Ectodermal cell (in vitro differentiated cells): ENCODE results near the gene PTPN9.

Source experiments
- H3K27ac ChIP-seq: 2 replicates; pipeline ENCODE4 v1.7.0; 2013; ENCODE audit warnings: mild to moderate bottlenecking, low read depth, low read length; ENCODE audit not compliant: insufficient read depth, poor library complexity, severe bottlenecking
- H3K27me3 ChIP-seq: 2 replicates; pipeline ENCODE4 v1.7.0; 2013; ENCODE audit warnings: mild to moderate bottlenecking, low read length; ENCODE audit not compliant: insufficient read depth, control insufficient read depth, poor library complexity, severe bottlenecking
- H3K36me3 ChIP-seq: one replicate; pipeline ENCODE4 v1.7.0; 2013; ENCODE audit warnings: low read length; ENCODE audit not compliant: control insufficient read depth, insufficient read depth
- H3K4me1 ChIP-seq: one replicate; pipeline ENCODE4 v1.7.0; 2013; ENCODE audit warnings: low read length; ENCODE audit not compliant: control insufficient read depth, insufficient read depth
- H3K4me3 ChIP-seq: 2 replicates; pipeline ENCODE4 v1.7.0; 2013; ENCODE audit warnings: low read depth, low read length, control low read depth; ENCODE audit not compliant: insufficient read depth
- H3K9me3 ChIP-seq: 2 replicates; pipeline ENCODE4 v1.7.0; 2013; ENCODE audit warnings: mild to moderate bottlenecking, low read length, moderate library complexity; ENCODE audit not compliant: control insufficient read depth
- WGBS, 2 experiments: methylation state at CpG; one replicate each; pipeline ENCODE4 v1.1.7; 2013; ENCODE audit warnings: missing lambda C conversion rate in 2 of 2; 5-methylcytosine and 5-hydroxymethylcytosine counted together

The PTPN9 gene

DNA sequence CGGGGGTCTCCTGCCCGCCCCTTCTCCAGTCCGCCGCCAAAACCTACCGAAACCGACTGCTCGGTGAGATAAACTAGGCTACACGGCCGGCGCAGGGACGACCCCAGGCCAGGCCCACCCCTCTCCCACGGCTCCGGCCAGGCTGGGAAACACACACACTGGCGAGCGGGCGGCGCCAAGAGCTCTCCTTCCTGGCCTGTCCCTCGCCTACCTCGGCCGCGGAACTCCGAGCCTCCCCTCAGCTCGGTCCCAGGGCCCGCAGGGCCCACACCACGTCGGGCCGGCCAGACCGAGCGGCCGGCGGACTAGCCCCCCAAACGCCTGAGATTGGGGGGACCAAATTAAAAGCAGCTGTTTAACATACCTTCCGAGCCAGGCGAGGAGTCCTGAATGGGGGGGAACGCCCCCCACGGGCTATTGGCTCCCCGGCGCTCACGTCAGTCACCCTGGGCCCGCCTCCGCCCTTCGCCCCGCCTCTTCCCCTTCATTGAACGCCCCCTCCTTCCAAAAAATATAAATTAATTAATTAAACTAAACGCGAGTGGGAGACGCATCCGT is 123.6 kb downstream of the PTPN9 start:
- H3K27me3 ChIP-seq: no peaks in the 10 kb centered on the region
- WGBS, 2 experiments: 0% methylated on average over 47 to 48 of the region's 48 CpGs

DNA sequence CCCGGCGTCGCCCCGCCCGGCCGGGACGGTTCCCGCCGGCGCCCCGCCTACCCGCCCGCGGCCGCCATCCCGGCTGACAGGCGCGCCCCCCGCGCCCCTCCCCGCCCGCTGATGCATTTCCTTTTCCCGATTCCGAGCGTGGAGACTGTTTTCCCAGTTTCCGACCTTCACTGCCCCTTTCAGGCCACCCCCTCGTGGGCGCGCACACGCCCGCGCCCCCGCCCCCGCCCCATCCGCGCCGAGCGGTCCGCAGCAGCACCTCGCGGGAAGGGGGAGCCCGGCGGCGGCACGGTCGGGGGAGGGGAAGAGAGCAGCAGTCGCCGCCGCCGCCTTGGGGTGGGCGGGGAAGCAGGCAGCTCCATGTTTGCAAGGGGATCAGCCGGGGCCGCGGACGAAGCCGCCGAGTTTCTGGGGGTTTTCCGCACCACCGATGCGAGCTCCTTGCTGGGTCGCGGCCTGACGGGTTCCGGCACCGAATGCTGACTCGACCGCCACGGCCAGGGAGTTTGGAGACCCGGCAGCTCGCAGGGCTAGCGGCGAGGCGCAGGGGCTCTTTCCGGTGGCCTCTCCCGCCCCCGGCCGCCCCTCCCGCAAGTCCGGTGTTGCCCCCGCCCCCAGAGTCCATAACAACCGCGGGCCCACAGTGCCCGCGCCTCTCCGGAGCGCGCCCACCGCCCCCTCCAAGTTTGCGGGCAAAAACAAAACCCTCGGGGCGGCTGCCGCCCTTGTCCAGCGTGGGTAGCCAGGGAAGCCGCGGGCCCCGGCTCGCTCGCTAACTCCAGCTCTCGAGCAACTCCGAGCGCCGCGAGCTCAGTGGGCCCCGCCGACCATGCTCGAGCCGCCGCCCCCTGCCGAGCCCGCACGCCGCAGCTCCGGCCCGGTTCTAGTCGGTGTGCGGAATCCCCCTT is 124.4 kb downstream of the PTPN9 start:
- Histone ChIP-seq H3K4me1 (peaks cover 3% of the 10 kb centered on the region), H3K9me3 (no peaks in the 10 kb centered on the region), H3K27me3 (no peaks in the 10 kb centered on the region), H3K36me3 (no peaks in the 10 kb centered on the region), H3K4me3 (peak overlapping the region; percentile 85), H3K27ac (peak overlapping the region; percentile 52)
- WGBS, 2 experiments: 0% methylated on average over 116 of the region's 116 CpGs

More for the DNA sequence above, 123.6 kb downstream of the PTPN9 start:
- no peaks in the 10 kb centered on the region for H3K36me3 ChIP-seq
- H3K4me1 ChIP-seq: no peaks in the 10 kb centered on the region
- H3K4me3 ChIP-seq: peak overlapping the region; percentile 85
- peak overlapping the region; percentile 52 for H3K27ac ChIP-seq
- no peaks in the 10 kb centered on the region for H3K9me3 ChIP-seq

DNA sequence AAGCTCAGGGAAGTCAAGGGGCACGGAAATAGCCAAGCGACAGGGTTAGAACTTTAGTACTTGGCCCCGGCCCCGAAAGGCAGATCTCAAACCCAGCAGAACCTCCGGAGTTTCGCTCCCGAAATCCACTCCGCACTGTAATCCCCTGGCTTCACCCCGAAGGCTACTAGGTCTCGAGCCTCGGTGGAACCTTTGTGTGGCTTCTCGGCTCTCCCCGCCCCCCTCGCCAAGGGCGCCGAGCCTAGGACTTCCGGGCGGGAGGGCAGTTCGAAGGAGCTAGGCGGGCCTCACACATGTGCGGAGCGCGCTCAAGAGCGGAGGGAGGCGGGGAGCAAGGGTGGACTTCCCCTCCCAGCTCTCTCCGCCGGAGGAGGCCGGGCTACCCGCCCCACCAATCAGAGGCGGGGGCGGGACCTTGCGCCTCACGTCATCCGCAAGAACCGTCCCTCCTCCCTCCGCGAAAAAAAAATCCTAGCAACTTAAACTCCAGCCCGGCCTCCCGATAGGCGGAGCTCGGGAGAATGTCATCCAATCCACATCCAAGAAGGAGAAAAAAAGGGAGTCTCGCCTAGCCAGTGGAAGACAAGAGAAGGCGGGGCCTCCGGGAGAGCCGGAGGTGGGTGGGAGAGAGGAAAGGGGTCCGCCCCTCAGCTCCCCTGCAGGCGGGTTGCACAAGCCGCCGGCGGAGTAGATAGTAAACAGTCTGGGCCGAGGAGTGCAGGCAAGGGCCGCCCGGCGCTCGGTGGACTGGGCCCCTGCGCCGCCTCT is 125.2 kb downstream of the PTPN9 start:
- Histone ChIP-seq H3K36me3 (no peaks in the 10 kb centered on the region), H3K4me1 (peaks cover 3% of the 10 kb centered on the region), H3K4me3 (peak overlapping the region; percentile 85), H3K9me3 (no peaks in the 10 kb centered on the region), H3K27ac (peak overlapping the region; percentile 95), H3K27me3 (no peaks in the 10 kb centered on the region)
- WGBS, 2 experiments: 0% methylated on average over 57 of the region's 57 CpGs

DNA sequence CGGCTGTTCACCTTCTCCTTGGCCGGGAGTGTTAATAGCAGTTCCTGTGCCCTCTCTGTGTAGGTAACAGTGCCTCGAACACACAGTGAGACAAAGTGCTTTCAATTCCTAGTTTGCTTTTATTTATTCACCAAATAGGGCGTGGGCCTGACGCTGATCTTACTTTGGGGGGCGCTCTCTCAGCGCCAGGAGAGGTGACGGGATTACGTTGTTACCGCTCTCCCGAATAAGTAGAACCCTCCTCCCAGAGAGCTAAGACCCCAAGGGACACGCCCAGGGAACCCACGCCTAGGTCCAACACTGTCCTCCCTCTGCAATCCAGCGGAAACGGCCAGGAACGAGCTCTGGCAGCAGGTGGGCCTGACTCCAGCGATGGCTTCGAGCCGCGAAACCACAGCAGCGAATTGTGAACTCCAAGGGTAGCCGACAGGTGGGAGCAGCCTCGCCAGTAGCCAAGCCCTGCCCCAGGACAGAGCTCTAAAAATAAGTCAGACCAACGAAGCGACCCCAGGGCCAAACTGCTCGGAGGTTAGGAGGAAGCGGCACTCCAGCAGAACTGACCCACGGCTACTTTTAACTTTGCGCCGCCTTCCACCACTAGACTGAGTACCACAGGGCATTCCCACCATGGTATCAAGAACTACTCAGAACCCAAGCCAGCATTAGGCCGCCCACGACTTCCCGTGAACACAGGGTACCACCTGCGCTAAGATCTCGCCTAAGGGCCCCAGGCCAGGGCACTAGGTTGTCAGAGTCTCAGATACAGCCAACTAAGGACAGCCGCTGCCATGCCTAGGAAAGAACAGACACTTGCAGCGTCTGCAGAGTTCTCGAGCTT is 126.0 kb downstream of the PTPN9 start:
- no peaks in the 10 kb centered on the region for H3K36me3 ChIP-seq
- no peaks in the 10 kb centered on the region for H3K27me3 ChIP-seq
- peaks cover 3% of the 10 kb centered on the region for H3K4me1 ChIP-seq
- 1% methylated on average over 38 of the region's 38 CpGs for WGBS, 2 experiments
- peak overlapping the region; percentile 95 for H3K27ac ChIP-seq
- H3K9me3 ChIP-seq: no peaks in the 10 kb centered on the region
- peak overlapping the region; percentile 84 for H3K4me3 ChIP-seq

DNA sequence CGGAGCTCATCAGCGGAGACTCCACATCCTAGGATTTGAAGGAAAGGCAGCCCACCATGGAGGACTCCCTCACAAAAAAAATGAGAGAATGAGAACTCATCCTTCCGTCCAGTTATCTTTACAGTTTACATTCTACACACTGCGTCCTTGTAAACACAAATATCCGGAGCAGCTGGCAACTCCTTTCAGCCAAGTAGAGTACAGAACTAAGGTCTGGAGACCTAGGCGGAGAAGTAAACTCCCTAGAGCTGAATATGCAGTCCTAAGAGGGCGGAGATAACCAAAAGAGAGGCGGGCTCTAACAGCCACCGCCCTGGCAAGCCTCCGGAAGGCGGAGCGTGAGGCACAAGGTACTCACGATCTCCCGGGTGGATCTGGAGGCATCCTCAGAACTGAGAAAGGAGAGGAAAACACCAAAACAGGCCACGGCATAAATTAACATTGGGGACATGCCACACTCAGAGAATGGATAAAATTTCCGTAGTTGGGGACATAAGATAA is 126.7 kb downstream of the PTPN9 start:
- no peaks in the 10 kb centered on the region for H3K9me3 ChIP-seq
- peak overlapping the region; percentile 84 for H3K4me3 ChIP-seq
- H3K27ac ChIP-seq: peak overlapping the region; percentile 95
- H3K36me3 ChIP-seq: no peaks in the 10 kb centered on the region
- H3K4me1 ChIP-seq: peaks cover 3% of the 10 kb centered on the region
- H3K27me3 ChIP-seq: no peaks in the 10 kb centered on the region
- WGBS, 2 experiments: 0 to 1% methylated on average over 16 of the region's 16 CpGs

DNA sequence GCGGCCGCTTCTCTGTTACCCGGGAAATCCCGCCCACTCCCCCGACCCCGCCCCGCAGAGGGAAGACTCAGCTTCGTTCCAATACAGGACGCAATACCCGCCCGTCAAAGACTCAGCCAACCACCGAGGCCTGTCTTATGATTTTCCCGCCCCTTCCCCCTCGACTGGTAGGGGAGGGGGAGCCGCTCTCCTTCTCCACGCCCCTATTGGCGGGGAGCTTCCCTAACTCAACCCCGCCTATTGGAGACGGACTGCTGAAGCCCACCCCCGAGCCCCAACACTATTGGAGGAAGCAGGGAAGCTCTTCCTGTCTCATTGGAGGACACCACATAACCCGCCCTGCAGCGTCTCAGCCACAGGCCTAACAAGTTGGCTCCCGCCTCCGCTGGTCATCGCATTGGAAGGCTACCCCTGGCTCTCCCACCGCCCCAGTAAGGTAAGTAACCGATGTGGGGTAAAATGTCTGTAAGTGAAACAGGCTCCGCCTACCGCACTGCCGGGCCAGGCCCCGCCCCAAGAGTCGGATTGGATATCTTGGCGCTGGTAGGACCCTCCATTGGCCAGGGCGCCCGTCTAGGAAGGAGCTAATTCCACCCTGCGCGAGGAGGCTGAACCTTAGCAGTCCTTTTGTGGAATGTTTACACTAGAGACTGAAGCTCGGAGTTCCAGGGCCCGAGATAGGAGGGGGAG is 127.3 kb downstream of the PTPN9 start, which contains the start of gene SIN3A:
SIN3A (minus strand) TSS at position 17 of the 690 bp plus-strand sequence. CDS start 21,315 bp downstream, outside the sequence.
- 0% methylated on average over 36 to 39 of the region's 39 CpGs for WGBS, 2 experiments
- Histone ChIP-seq H3K4me1 (peaks cover 3% of the 10 kb centered on the region), H3K27ac (peak within 1 kb of the TSS; percentile 95), H3K9me3 (no peaks in the 10 kb centered on the region), H3K36me3 (no peaks in the 10 kb centered on the region), H3K4me3 (peak within 1 kb of the TSS; percentile 84), H3K27me3 (no peaks in the 10 kb centered on the region)

DNA sequence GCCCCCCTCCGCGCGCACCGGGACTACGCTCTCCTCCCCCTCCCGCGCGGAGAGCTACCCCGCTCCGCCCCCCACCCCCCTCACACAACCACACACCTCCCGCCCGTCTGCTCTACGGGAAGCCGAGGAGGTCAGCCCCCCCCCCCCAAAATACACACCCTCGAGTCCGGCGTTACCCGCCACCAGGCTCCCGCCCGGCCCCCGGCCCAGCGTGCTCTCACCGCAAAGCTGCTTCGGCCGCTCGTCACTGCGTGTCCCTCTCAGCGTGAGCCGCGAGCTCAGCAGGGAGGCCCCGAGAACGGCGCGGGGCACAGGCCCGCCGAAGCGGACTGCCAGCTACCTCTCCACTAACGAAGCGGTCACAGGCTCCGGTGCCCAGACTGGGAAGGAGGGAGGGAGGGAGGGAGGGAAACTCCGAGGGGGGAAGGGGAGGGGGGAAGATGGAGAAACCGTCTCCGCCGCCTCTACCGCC is 127.9 kb downstream of the PTPN9 start:
- Histone ChIP-seq H3K27ac (peak overlapping the region; percentile 92), H3K9me3 (no peaks in the 10 kb centered on the region), H3K4me1 (peaks cover 3% of the 10 kb centered on the region), H3K27me3 (no peaks in the 10 kb centered on the region), H3K36me3 (no peaks in the 10 kb centered on the region), H3K4me3 (peak overlapping the region; percentile 64)
- WGBS, 2 experiments: 0% methylated on average over 30 to 39 of the region's 45 CpGs

DNA sequence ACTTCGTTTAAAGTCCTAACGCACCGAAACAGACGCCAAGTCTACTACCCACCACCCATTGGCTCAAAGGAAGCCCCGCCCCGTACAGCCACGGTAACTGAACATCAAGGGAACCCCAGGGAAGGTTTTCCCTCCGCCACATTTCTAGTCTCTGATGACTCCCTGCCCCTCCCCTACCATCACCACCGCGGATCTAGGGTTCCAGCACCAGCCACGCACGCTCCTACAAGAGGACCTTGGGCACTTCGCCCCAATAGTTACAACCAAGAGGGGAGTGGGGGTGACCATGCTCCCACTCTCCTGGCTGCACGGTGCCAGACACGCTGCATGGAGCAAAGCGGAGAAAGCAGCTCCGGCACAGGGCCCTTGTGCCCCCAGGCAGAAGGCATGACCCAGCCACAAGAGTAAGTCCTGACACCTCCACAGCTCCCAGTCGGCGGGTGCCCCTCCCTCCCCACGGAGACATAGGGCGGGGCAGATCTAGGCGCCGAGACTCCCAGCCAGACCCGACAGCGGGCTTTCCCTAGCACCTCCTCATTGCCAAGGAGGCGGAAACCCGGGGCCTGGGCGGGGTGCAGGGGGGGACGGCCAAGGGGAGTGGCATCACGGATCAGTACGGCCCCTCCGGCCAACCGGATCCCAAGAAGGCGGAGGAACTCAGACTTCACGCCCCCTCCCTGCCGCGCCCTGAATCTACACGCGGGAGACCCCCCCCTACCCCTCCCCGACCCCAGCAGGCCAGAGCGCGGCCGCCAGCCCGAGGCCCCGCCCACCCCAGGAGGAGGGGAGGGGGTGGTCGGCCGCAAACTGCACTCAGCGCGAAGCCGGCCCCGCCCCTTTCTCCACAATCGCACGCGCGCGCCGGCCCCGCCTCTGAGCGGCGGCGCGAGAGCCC is 128.6 kb downstream of the PTPN9 start:
- WGBS, 2 experiments: 0 to 1% methylated on average over 59 to 61 of the region's 62 CpGs
- no peaks in the 10 kb centered on the region for H3K9me3 ChIP-seq
- no peaks in the 10 kb centered on the region for H3K27me3 ChIP-seq

More for the DNA sequence above, 128.6 kb downstream of the PTPN9 start:
- Histone ChIP-seq H3K4me1 (peaks cover 3% of the 10 kb centered on the region), H3K4me3 (peak overlapping the region; percentile 64), H3K36me3 (no peaks in the 10 kb centered on the region), H3K27ac (peak overlapping the region; percentile 93)
